Neural progenitor cell (in vitro differentiated cells): ENCODE data around the gene PRDM16. TPM values are rescaled to one million over a fixed set of nuclear protein-coding genes. Genes with fewer than 3 reads are reported as not detected.

Experiments
- DNase-seq: peaks from one replicate; pipeline ENCODE4 v3.0.0-alpha.2; 2016; ENCODE audit warnings: low spot score
- H2AFZ ChIP-seq: fragments of 200-600 bp; sonication (generic); replicated peaks from 2 replicates; pipeline ENCODE4 v1.6.1; 2016; ENCODE audit warnings: antibody characterized with exemption
- H3F3A ChIP-seq: fragments of 200-600 bp; sonication (generic); 2 replicates; pipeline ENCODE4 v1.6.1; 2016; ENCODE audit warnings: antibody characterized with exemption, low read depth
- H3K27ac ChIP-seq: fragments of 200-600 bp; sonication (generic); 2 replicates; pipeline ENCODE4 v1.5.1; 2016; ENCODE audit warnings: mild to moderate bottlenecking
- H3K27me3 ChIP-seq: fragments of 200-600 bp; sonication (generic); 2 replicates; pipeline ENCODE4 v1.6.1; 2016; ENCODE audit warnings: mild to moderate bottlenecking, moderate library complexity
- H3K36me3 ChIP-seq: fragments of 200-600 bp; sonication (generic); 2 replicates; pipeline ENCODE4 v1.5.1; 2016
- H3K4me1 ChIP-seq: fragments of 200-600 bp; sonication (generic); 2 replicates; pipeline ENCODE4 v1.6.1; 2016; ENCODE audit warnings: mixed run types
- H3K4me2 ChIP-seq: fragments of 200-600 bp; sonication (generic); 2 replicates; pipeline ENCODE4 v1.6.1; 2016
- H3K4me3 ChIP-seq: fragments of 200-600 bp; sonication (generic); 2 replicates; pipeline ENCODE4 v1.5.1; 2016
- H3K79me2 ChIP-seq: fragments of 200-600 bp; sonication (generic); 2 replicates; pipeline ENCODE4 v1.6.1; 2016; ENCODE audit warnings: low read depth
- H3K9ac ChIP-seq: fragments of 200-600 bp; sonication (generic); 2 replicates; pipeline ENCODE4 v1.6.1; 2016
- H3K9me3 ChIP-seq: fragments of 200-600 bp; sonication (generic); 2 replicates; pipeline ENCODE4 v1.5.1; 2016; ENCODE audit warnings: low read depth
- H4K20me1 ChIP-seq: fragments of 200-600 bp; sonication (generic); 2 replicates; pipeline ENCODE4 v1.6.1; 2016; ENCODE audit warnings: low read depth
- H3K27ac Mint-ChIP-seq: 3 replicates; pipeline ENCODE4 v1.8.0; 2021; ENCODE audit warnings: mixed read lengths
- H3K27me3 Mint-ChIP-seq: 2 replicates; pipeline ENCODE4 v1.8.0; 2022; ENCODE audit warnings: low read depth, mild to moderate bottlenecking, inconsistent platforms, moderate library complexity, mixed read lengths; ENCODE audit not compliant: insufficient read depth
- H3K36me3 Mint-ChIP-seq: 3 replicates; pipeline ENCODE4 v1.8.0; 2021; ENCODE audit warnings: mixed read lengths
- H3K4me1 Mint-ChIP-seq: 3 replicates; pipeline ENCODE4 v1.8.0; 2021; ENCODE audit warnings: mixed read lengths
- H3K4me3 Mint-ChIP-seq: 3 replicates; pipeline ENCODE4 v1.8.0; 2021; ENCODE audit warnings: mild to moderate bottlenecking, moderate library complexity, mixed read lengths
- H3K9me3 Mint-ChIP-seq: 3 replicates; pipeline ENCODE4 v1.8.0; 2020; ENCODE audit warnings: mixed read lengths
- EZH2 ChIP-seq: fragments of 200-600 bp; sonication (generic); IDR thresholded peaks from 2 replicates; pipeline ENCODE4 v1.6.1; 2017; ENCODE audit warnings: antibody characterized with exemption, mild to moderate bottlenecking, moderate library complexity
- EZH2phosphoT487 ChIP-seq: fragments of 200-600 bp; sonication (generic); IDR thresholded peaks from 2 replicates; pipeline ENCODE4 v1.6.1; 2017; ENCODE audit warnings: antibody characterized with exemption
- total RNA-seq: library from RNA; depleted of rRNA; stranded (reverse); fragments of >200 nt; gene quantifications from 2 replicates; pipeline ENCODE4 v1.2.3, GENCODE V29; 2015; ENCODE audit warnings: low replicate concordance
- TF ChIP-seq, protein P1 (sequence below): fragments of 200-600 bp; sonication (generic); IDR thresholded peaks from 2 replicates; pipeline ENCODE4 v1.5.1; 2017; ENCODE audit warnings: antibody characterized with exemption, mild to moderate bottlenecking

The PRDM16 gene
- total RNA-seq, 1 donor from 2014 or later = 1.9 TPM

DNA sequence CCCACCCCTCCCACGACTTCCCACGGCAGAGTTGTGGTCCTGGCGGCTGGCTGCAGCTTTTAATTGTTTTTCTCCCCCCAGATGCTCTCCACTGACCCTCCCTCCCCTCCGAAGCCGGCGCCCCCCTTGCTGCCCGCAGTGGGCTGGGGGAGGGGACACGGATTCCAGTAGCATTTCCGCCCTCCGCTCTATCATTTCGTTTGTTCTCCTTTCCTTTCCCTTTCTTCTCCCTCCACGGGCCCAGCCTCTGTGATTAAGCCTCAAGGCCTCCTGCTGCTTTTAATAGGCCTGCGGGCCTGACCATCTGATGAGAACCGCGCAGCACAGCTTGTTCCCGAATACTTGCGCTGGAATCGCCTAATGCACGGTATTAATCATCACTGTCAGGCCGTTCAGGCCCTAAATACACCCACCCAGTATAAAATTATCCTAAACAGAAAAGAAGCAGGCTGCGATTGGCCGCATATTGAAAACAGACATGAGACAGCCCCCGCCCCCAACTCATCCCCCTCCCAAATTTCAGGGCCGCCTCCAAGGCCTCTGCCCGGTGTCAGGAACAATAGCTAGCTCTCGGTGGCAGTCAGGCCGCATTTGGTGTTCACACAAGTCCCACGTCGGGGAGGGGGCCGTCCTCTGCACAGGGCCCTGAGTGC lies 283.4 kb downstream of the PRDM16 start:
- H3K4me3 ChIP-seq = peak overlapping the region; percentile 23
- no peak overlapping the region for H2AFZ ChIP-seq
- peaks cover 39% of the 10 kb centered on the region for H3F3A ChIP-seq
- no peaks in the 10 kb centered on the region for H3K36me3 ChIP-seq
- TF ChIP-seq EZH2phosphoT487 (no peak), EZH2 (no peak)
- TF ChIP-seq, protein P1, sequence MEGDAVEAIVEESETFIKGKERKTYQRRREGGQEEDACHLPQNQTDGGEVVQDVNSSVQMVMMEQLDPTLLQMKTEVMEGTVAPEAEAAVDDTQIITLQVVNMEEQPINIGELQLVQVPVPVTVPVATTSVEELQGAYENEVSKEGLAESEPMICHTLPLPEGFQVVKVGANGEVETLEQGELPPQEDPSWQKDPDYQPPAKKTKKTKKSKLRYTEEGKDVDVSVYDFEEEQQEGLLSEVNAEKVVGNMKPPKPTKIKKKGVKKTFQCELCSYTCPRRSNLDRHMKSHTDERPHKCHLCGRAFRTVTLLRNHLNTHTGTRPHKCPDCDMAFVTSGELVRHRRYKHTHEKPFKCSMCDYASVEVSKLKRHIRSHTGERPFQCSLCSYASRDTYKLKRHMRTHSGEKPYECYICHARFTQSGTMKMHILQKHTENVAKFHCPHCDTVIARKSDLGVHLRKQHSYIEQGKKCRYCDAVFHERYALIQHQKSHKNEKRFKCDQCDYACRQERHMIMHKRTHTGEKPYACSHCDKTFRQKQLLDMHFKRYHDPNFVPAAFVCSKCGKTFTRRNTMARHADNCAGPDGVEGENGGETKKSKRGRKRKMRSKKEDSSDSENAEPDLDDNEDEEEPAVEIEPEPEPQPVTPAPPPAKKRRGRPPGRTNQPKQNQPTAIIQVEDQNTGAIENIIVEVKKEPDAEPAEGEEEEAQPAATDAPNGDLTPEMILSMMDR = no peak
- H3K27ac Mint-ChIP-seq = peak overlapping the region; percentile 98
- peak overlapping the region; percentile 85 for H3K4me3 Mint-ChIP-seq
- peak overlapping the region; percentile 69 for H3K4me2 ChIP-seq
- H3K27me3 Mint-ChIP-seq = peaks cover 2% of the 10 kb centered on the region
- no peaks in the 10 kb centered on the region for H3K9me3 Mint-ChIP-seq
- H3K9ac ChIP-seq = peak overlapping the region; percentile 21
- no peaks in the 10 kb centered on the region for H3K27me3 ChIP-seq
- H3K27ac ChIP-seq = peak overlapping the region; percentile 93
- peaks cover 55% of the 10 kb centered on the region for H3K4me1 ChIP-seq
- H4K20me1 ChIP-seq = no peaks in the 10 kb centered on the region
- H3K4me1 Mint-ChIP-seq = peaks cover 61% of the 10 kb centered on the region
- H3K36me3 Mint-ChIP-seq = no peaks in the 10 kb centered on the region
- H3K9me3 ChIP-seq = no peaks in the 10 kb centered on the region
- DNase-seq = peak; percentile 94
- no peaks in the 10 kb centered on the region for H3K79me2 ChIP-seq

DNA sequence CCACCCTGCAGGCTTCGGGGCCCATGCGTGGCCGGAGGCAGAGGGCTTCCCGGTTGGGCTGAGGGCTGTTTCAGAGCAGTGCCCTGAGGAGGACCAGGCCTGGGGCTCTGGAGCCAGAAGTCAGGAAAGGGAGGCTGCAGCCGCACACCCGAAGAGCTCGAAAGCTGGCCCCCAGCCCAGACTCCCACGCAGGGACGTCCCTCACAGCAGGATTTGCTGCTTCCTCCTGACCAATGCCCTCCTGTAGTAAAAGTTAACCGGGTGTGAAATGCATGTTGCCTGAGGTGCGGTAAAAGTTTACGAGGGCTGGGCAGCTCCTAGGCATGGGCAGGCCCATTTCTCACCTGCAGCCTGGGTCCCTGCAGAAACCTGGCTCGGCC lies 283.9 kb downstream of the PRDM16 start:
- H2AFZ ChIP-seq = peak overlapping the region; percentile 6
- Mint-ChIP-seq H3K4me3 (peak overlapping the region; percentile 85), H3K9me3 (no peaks in the 10 kb centered on the region), H3K27ac (peak overlapping the region; percentile 98), H3K4me1 (peaks cover 64% of the 10 kb centered on the region), H3K36me3 (no peaks in the 10 kb centered on the region), H3K27me3 (peaks cover 2% of the 10 kb centered on the region)
- TF ChIP-seq, protein P1 = no peak
- no peak for TF ChIP-seq EZH2
- TF ChIP-seq EZH2phosphoT487 = no peak
- no peaks in the 10 kb centered on the region for H4K20me1 ChIP-seq
- peak overlapping the region; percentile 69 for H3K4me2 ChIP-seq
- H3K27me3 ChIP-seq = no peaks in the 10 kb centered on the region
- H3K9me3 ChIP-seq = no peaks in the 10 kb centered on the region
- H3K9ac ChIP-seq = peak overlapping the region; percentile 21
- H3K27ac ChIP-seq = peak overlapping the region; percentile 88
- peaks cover 39% of the 10 kb centered on the region for H3F3A ChIP-seq
- DNase-seq = no peak
- peaks cover 55% of the 10 kb centered on the region for H3K4me1 ChIP-seq
- H3K4me3 ChIP-seq = peak overlapping the region; percentile 23
- no peaks in the 10 kb centered on the region for H3K79me2 ChIP-seq
- H3K36me3 ChIP-seq = no peaks in the 10 kb centered on the region

DNA sequence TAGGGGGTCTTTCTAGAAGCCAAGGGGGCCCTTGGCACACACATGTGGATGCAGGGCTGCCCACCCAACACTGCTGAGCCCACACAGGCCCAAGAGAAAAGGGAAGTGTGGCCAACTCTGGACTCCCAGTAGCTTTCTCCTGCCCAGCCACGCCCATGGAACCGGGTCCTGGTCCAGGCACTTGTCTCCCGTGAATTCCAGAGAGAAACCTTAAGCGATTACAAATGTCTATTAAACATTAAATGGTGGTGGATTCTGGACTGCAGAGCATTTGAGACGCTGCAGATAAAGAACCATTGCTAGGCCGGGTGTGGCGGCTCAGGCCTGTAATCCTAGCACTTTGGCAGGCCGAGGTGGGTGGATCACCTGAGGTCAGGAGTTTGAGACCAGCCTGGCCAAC lies 284.9 kb downstream of the PRDM16 start:
- H3K27ac Mint-ChIP-seq = no peak overlapping the region
- H3K36me3 Mint-ChIP-seq = no peaks in the 10 kb centered on the region
- Histone ChIP-seq H3K4me2 (no peak overlapping the region), H3K27me3 (no peaks in the 10 kb centered on the region), H3K27ac (peak overlapping the region; percentile 88), H4K20me1 (no peaks in the 10 kb centered on the region), H3K79me2 (no peaks in the 10 kb centered on the region), H3F3A (peaks cover 39% of the 10 kb centered on the region), H3K4me1 (peaks cover 54% of the 10 kb centered on the region), H2AFZ (no peak overlapping the region), H3K4me3 (no peak overlapping the region), H3K9ac (no peak overlapping the region), H3K36me3 (no peaks in the 10 kb centered on the region), H3K9me3 (no peaks in the 10 kb centered on the region)
- H3K4me1 Mint-ChIP-seq = peaks cover 64% of the 10 kb centered on the region
- H3K9me3 Mint-ChIP-seq = no peaks in the 10 kb centered on the region
- no peak for TF ChIP-seq EZH2
- DNase-seq = no peak
- H3K27me3 Mint-ChIP-seq = peaks cover 4% of the 10 kb centered on the region
- no peak overlapping the region for H3K4me3 Mint-ChIP-seq

DNA sequence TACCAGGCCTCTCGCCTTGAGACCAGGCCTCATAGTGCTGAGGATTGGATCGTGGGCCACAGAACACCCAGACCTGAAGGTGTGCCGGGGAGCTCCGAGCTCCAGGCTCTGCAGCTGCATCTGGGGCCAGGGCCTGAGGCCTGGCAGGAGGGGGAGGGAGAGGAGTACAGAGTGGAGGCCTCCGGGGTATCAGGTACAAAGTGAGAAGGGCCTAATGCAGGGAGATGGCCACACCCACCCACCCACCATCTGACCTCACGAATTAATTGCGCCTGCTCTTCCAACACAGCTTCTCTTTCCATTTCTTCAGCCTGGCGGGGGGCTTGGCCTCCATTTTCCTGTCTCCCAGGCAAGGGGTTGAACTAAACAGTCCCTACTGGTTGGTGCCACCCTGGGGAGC lies 286.1 kb downstream of the PRDM16 start:
- H4K20me1 ChIP-seq = no peaks in the 10 kb centered on the region
- TF ChIP-seq, protein P1 = no peak
- TF ChIP-seq EZH2 = no peak
- TF ChIP-seq EZH2phosphoT487 = no peak
- no peak overlapping the region for H2AFZ ChIP-seq
- no peak overlapping the region for H3K4me3 Mint-ChIP-seq
- no peaks in the 10 kb centered on the region for H3K79me2 ChIP-seq
- no peak overlapping the region for H3K4me3 ChIP-seq
- H3K9ac ChIP-seq = no peak overlapping the region
- no peak for DNase-seq
- peaks cover 8% of the 10 kb centered on the region for H3K27me3 Mint-ChIP-seq
- H3K27ac ChIP-seq = no peak overlapping the region
- H3K4me1 Mint-ChIP-seq = peaks cover 70% of the 10 kb centered on the region
- H3K9me3 ChIP-seq = no peaks in the 10 kb centered on the region
- peak overlapping the region; percentile 8 for H3K4me2 ChIP-seq
- peaks cover 2% of the 10 kb centered on the region for H3K9me3 Mint-ChIP-seq
- peaks cover 2% of the 10 kb centered on the region for H3K36me3 Mint-ChIP-seq
- H3K36me3 ChIP-seq = no peaks in the 10 kb centered on the region
- H3K27me3 ChIP-seq = no peaks in the 10 kb centered on the region
- no peak overlapping the region for H3K27ac Mint-ChIP-seq
- peaks cover 47% of the 10 kb centered on the region for H3K4me1 ChIP-seq
- H3F3A ChIP-seq = peaks cover 39% of the 10 kb centered on the region
